GM12878 (cell line): ENCODE results near the gene HSPB7. TPM values are rescaled to one million over a fixed set of nuclear protein-coding genes. Genes with fewer than 3 reads are reported as not detected.

Experiments used
- ATAC-seq: fragments of 200-7000 bp; cut with Tn5 transposase; 3 replicates; pipeline ENCODE4 v1.9.1; 2020; ENCODE audit warnings: mild to moderate bottlenecking, moderate library complexity
- Bru-seq: library from RNA; stranded (reverse); fragments of 400-500 nt; gene quantifications from one replicate; lab custom pipeline; 2021; lab: Mats Ljungman, UMichigan
- BruChase-seq, 2 experiments: library from RNA; stranded (reverse); fragments of 400-500 nt; gene quantifications; one replicate each; lab custom pipeline; 2021; lab: Mats Ljungman, UMichigan
- BruUV-seq: library from RNA; stranded (reverse); fragments of 400-500 nt; replicated peaks from 2 replicates; lab custom pipeline; 2021; lab: Mats Ljungman, UMichigan
- CTCF ChIA-PET: fragments of 300-600 bp; sonication (Branson Sonifier 250); formaldehyde crosslinking; extraction: SDS; loops from one replicate; lab custom pipeline; 2021; ENCODE audit warnings: inconsistent platforms; lab: Yijun Ruan, JAX
- POLR2A ChIA-PET: fragments of 350-600 bp; formaldehyde crosslinking; extraction: SDS; loops from one replicate; lab custom pipeline; 2021; ENCODE audit warnings: inconsistent platforms; lab: Charles Lee
- RAD21 ChIA-PET: fragments of 300-600 bp; sonication (Branson Sonifier 250); formaldehyde crosslinking; loops from one replicate; lab custom pipeline; 2023; ENCODE audit warnings: antibody characterized with exemption; ENCODE audit not compliant: unreplicated experiment; lab: Charles Lee
- SMC1A ChIA-PET: fragments of 300-600 bp; sonication (Branson Sonifier 250); formaldehyde crosslinking; loops from one replicate; lab custom pipeline; 2023; ENCODE audit not compliant: unreplicated experiment, uncharacterized antibody; lab: Charles Lee
- DNase-seq: peaks from one replicate; pipeline ENCODE4 v3.0.0-alpha.2; 2011; ENCODE audit warnings: low read depth, low spot score
- FAIRE-seq: peaks from 3 replicates; lab custom pipeline; 2011; peaks lifted over from hg19 to GRCh38; lab: Jason Lieb, UNC
- H2AFZ ChIP-seq: 2 replicates; pipeline ENCODE4 v1.6.0; 2011; ENCODE audit warnings: low read depth, low read length, control low read depth; ENCODE audit not compliant: control insufficient read depth
- H3K27ac ChIP-seq: 2 replicates; pipeline ENCODE4 v1.5.1; 2011; ENCODE audit warnings: control low read depth; ENCODE audit not compliant: control insufficient read depth, insufficient read depth
- H3K27me3 ChIP-seq, 2 experiments: replicated peaks in 1 of 2; 2 replicates each; pipeline versions ENCODE4 v1.6.0 to v1.6.1; 2011; ENCODE audit warnings: low read length in 1 of 2; ENCODE audit not compliant: control insufficient read depth in 2 of 2, insufficient read depth in 2 of 2
- H3K36me3 ChIP-seq, 2 experiments: 2 replicates each; pipeline ENCODE4 v1.5.1; 2011; ENCODE audit warnings: low read length in 1 of 2; ENCODE audit not compliant: control insufficient read depth in 2 of 2, insufficient read depth in 2 of 2
- H3K4me1 ChIP-seq: 2 replicates; pipeline ENCODE4 v1.6.1; 2011; ENCODE audit warnings: mild to moderate bottlenecking, low read length, moderate library complexity, mixed read lengths; ENCODE audit not compliant: control insufficient read depth, insufficient read depth
- H3K4me2 ChIP-seq: 2 replicates; pipeline ENCODE4 v1.6.0; 2011; ENCODE audit warnings: control low read depth; ENCODE audit not compliant: control insufficient read depth, insufficient read depth
- H3K4me3 ChIP-seq: fragments of 200-600 bp; sonication (generic); 2 replicates; pipeline ENCODE4 v1.5.1; 2016
- H3K79me2 ChIP-seq: 2 replicates; pipeline ENCODE4 v1.6.0; 2011; ENCODE audit warnings: low read length; ENCODE audit not compliant: control insufficient read depth, insufficient read depth
- H3K9ac ChIP-seq: 2 replicates; pipeline ENCODE4 v1.8.0; 2011; ENCODE audit warnings: low read length, control low read depth, mixed read lengths; ENCODE audit not compliant: control insufficient read depth, insufficient read depth
- H3K9me3 ChIP-seq: replicated peaks from 3 replicates; pipeline ENCODE4 v1.5.1; 2011; ENCODE audit warnings: mild to moderate bottlenecking, low read length; ENCODE audit not compliant: control insufficient read depth, insufficient read depth
- H4K20me1 ChIP-seq: 2 replicates; pipeline ENCODE4 v1.6.0; 2011; ENCODE audit not compliant: control insufficient read depth, insufficient read depth
- CTCF ChIP-seq, 3 experiments: IDR thresholded peaks in 2 of 3; conservative IDR thresholded peaks in 1 of 3; 2 replicates each; pipeline ENCODE4 v1.5.1; 2011; ENCODE audit warnings: low read depth in 3 of 3, low read length in 3 of 3, mild to moderate bottlenecking in 3 of 3, control low read depth in 2 of 3, moderate library complexity in 2 of 3, inconsistent platforms in 1 of 3, mixed read lengths in 1 of 3; ENCODE audit not compliant: control insufficient read depth in 2 of 3, insufficient read depth in 1 of 3; ENCODE audit errors: extremely low read depth in 1 of 3
- ELK1 ChIP-seq: IDR thresholded peaks from 2 replicates; pipeline ENCODE4 v1.6.1; 2012; ENCODE audit warnings: low read depth, low read length, improper control_type of control experiment
- JUNB ChIP-seq: IDR thresholded peaks from 2 replicates; pipeline ENCODE4 v1.6.1; 2016; ENCODE audit warnings: antibody characterized with exemption, mild to moderate bottlenecking
- TCF12 ChIP-seq: IDR thresholded peaks from 2 replicates; pipeline ENCODE4 v1.6.1; 2011; ENCODE audit warnings: low read depth, mild to moderate bottlenecking, low read length
- TCF3 ChIP-seq: IDR thresholded peaks from 2 replicates; pipeline ENCODE4 v1.6.1; 2012; ENCODE audit warnings: low read depth, mild to moderate bottlenecking, low read length, borderline replicate concordance; ENCODE audit not compliant: insufficient read depth
- WGBS: methylation state at CpG from one replicate; pipeline ENCODE4 v1.1.6; 2016; ENCODE audit warnings: low lambda C conversion rate; ENCODE audit not compliant: insufficient replicate concordance, insufficient coverage; ENCODE audit errors: missing lambda C conversion rate; 5-methylcytosine and 5-hydroxymethylcytosine counted together
- in situ Hi-C: fragments of 300-500 bp; cut with MboI; formaldehyde crosslinking; loops from 9 replicates; pipeline ENCODE4 v1.14.3; 2018; ENCODE audit warnings: mixed read lengths
- intact Hi-C: fragments of 100-400 bp; cut with micrococcal nuclease; formaldehyde crosslinking; loops from one replicate; pipeline ENCODE4 v1.14.2; 2022; ENCODE audit not compliant: unreplicated experiment
- long read RNA-seq, 2 experiments: library from polyadenylated mRNA; unstranded; transcript quantifications; one replicate each; pipeline ENCODE4 v2.0.0, GENCODE V29; 2019 to 2020
- polyA minus RNA-seq, 3 experiments: library from RNA; depleted of rRNA, polyadenylated mRNA; stranded (reverse); fragments of >200 nt; gene quantifications; 2 replicates each; pipeline ENCODE4 v1.2.3, GENCODE V29; 2011
- polyA plus RNA-seq, 11 experiments: library from polyadenylated mRNA; depleted of rRNA in 4 of 11; unstranded in 6 of 11; stranded (reverse) in 5 of 11; fragments of >200 nt; fragmentation: Nextera tagmentation in 4 of 11; fragmentation: Illumina TruSeq in 1 of 11; extraction: Ambion mirVana in 4 of 11; extraction: Trizol in 1 of 11; gene quantifications; 1 replicate in 1 of 11; 2 replicates in 10 of 11; pipeline versions ENCODE4 v1.2.1 to v1.2.3, GENCODE V29; 2011 to 2016; ENCODE audit warnings: inconsistent platforms in 2 of 11, missing spikeins in 2 of 11, low read depth in 1 of 11
- total RNA-seq, 4 experiments: library from RNA; depleted of rRNA in 3 of 4; stranded (reverse); fragments of >200 nt in 3 of 4; fragmentation: Illumina TruSeq in 1 of 4; extraction: Trizol in 1 of 4; gene quantifications; 2 replicates each; pipeline versions ENCODE4 v1.2.1 to v1.2.3, GENCODE V29; 2013 to 2021

HSPB7 gene
- not detected in 2 replicates for total RNA-seq (2013; cell fraction: nucleolus; rRNA removed)
- total RNA-seq (2014; rRNA removed): not detected in 2 replicates
- not detected in 2 replicates for total RNA-seq (2014; rRNA removed; fragmentation: Illumina TruSeq; extraction: Trizol)
- total RNA-seq (2021): 0.21 TPM in 1 of 2 replicates, not detected in the other
- not detected for polyA plus RNA-seq (2011; ENCODE audit: low read depth)
- polyA plus RNA-seq (2011; rRNA removed): not detected in 2 replicates
- polyA plus RNA-seq (2011; cell fraction: cytosol; rRNA removed): not detected in 2 replicates
- polyA plus RNA-seq (2011; cell fraction: nucleus; rRNA removed): not detected in 2 replicates
- polyA plus RNA-seq (2012): 0.08 and 0.27 TPM in 2 replicates
- polyA plus RNA-seq (2014; fragmentation: Illumina TruSeq; extraction: Trizol): not detected in 2 replicates
- not detected for polyA plus RNA-seq (2014; fragmentation: Nextera tagmentation; extraction: Ambion mirVana)
- polyA plus RNA-seq (2014; rRNA removed): not detected in 2 replicates
- under 1 TPM in 1 of 2 experiments, not detected in 1; 0.34 TPM for polyA plus RNA-seq (2016; fragmentation: Nextera tagmentation; extraction: Ambion mirVana)
- polyA minus RNA-seq (2011; rRNA and poly(A)+ RNA removed): not detected in 2 replicates
- not detected in 2 replicates for polyA minus RNA-seq (2011; cell fraction: cytosol; rRNA and poly(A)+ RNA removed)
- 0.12 TPM in 1 of 2 replicates, not detected in the other for polyA minus RNA-seq (2011; cell fraction: nucleus; rRNA and poly(A)+ RNA removed)
- Bru-seq, nascent RNA: not detected
- percentile 17 among the genes with signal in this experiment for BruChase-seq, experiment 1, labeled RNA remaining after a 6-hour chase
- BruChase-seq, experiment 2, labeled RNA remaining after a 2-hour chase: percentile 17 among the genes with signal in this experiment
- long read RNA-seq, experiment 1: 0 reads
- long read RNA-seq, experiment 2: 0 reads

- WGBS: 32% methylated on average over 37 of the region's 37 CpGs
- no peaks in the 10 kb centered on the region for H4K20me1 ChIP-seq
- intact Hi-C loops (no loop called here), in situ Hi-C loops (no loop called here)
- no peaks in the 10 kb centered on the region for H3K36me3 ChIP-seq
- ATAC-seq: peak; percentile 30; the same call in 2 of the 3 replicates
- BruUV-seq: no TSS peak
- POLR2A ChIA-PET: no interaction called here
- SMC1A ChIA-PET: no interaction called here
- no peaks in the 10 kb centered on the region for H3K79me2 ChIP-seq
- FAIRE-seq: no peak
- CTCF ChIA-PET: interaction anchor here (6.4 kb wide), 1 partner anchor 9 kb away, joined by 36 read pairs; no protein-coding TSS in a partner anchor
- no peak within 1 kb of the TSS for H3K4me2 ChIP-seq
- no peak within 1 kb of the TSS for H3K27ac ChIP-seq
- H3K27me3 ChIP-seq: peaks cover 0 to 2% of the 10 kb centered on the region in 2 experiments; a peak in 2 of 4 replicates
- no peak for DNase-seq
- H3K4me1 ChIP-seq: peaks cover 26% of the 10 kb centered on the region
- no peak within 1 kb of the TSS for H3K9ac ChIP-seq
- TF ChIP-seq TCF3: 0 out of 2 replicates have a peak, but pooled peaks have one; percentile 46
- peak in 1 of 3 experiments; percentile 17; a peak in 1 of 6 replicates for TF ChIP-seq CTCF (IDR thresholded peaks at IDR 0.05 in 2 of 3, conservative IDR thresholded peaks at IDR 0.05 in 1 of 3; ENCODE audit: control insufficient read depth in 2 of 3, extremely low read depth in 1 of 3, insufficient read depth in 1 of 3, low read depth in 3 of 3, low read length in 3 of 3)
- peak; percentile 95 for TF ChIP-seq TCF12
- TF ChIP-seq ELK1: no peak
- TF ChIP-seq JUNB: no peak
- H2AFZ ChIP-seq: no peak within 1 kb of the TSS
- H3K4me3 ChIP-seq: no peak within 1 kb of the TSS
- RAD21 ChIA-PET: no interaction called here
- H3K9me3 ChIP-seq: no peaks in the 10 kb centered on the region
Measured at GRCh38 chr1:16017461-16018303, at the start of gene HSPB7. TSS of gene HSPB7 (minus strand) at chr1:16018043. CDS start at chr1:16017963, 80 bp downstream.
